HG03103 (cell line): ENCODE results near the gene NKD1.

Experiments
- ATAC-seq: cut with Tn5 transposase; IDR thresholded peaks from one replicate; pipeline ENCODE4 v1.9.1; 2021; ENCODE audit warnings: low read depth; ENCODE audit not compliant: unreplicated experiment

The NKD1 gene

GRCh38 chr16:50681021-50681885 lies 133.1 kb downstream of the NKD1 start, which contains the start of gene SNX20:
Gene SNX20, minus strand, starts transcription at chr16:50681312. Its CDS starts 3,786 bp downstream, at chr16:50677526.
- peak; percentile 46 for ATAC-seq

GRCh38 chr16:50683689-50684374 lies 135.6 kb downstream of the NKD1 start:
- ATAC-seq, result peak; percentile 57

GRCh38 chr16:50684823-50685461 lies 136.7 kb downstream of the NKD1 start:
- ATAC-seq, result no peak

- ATAC-seq, result no peak
Measured at GRCh38 chr16:50685462-50686063, 137.4 kb downstream of the NKD1 start.

GRCh38 chr16:50688083-50688482 lies 139.9 kb downstream of the NKD1 start:
- no peak for ATAC-seq

GRCh38 chr16:50688867-50689266 lies 140.7 kb downstream of the NKD1 start:
- ATAC-seq, result no peak

- ATAC-seq, result no peak
Measured at GRCh38 chr16:50690177-50690576, 142.0 kb downstream of the NKD1 start.

GRCh38 chr16:50692644-50692998 lies 144.4 kb downstream of the NKD1 start:
- ATAC-seq, result no peak

- no peak for ATAC-seq
Measured at GRCh38 chr16:50692999-50693781, 145.0 kb downstream of the NKD1 start, which contains the start of gene NOD2. Gene NOD2, plus strand, starts transcription at chr16:50693606. Its CDS starts 5,890 bp downstream, at chr16:50699496.

- ATAC-seq, result no peak
Measured at GRCh38 chr16:50694206-50694605, 146.0 kb downstream of the NKD1 start.

GRCh38 chr16:50695017-50696000 lies 147.1 kb downstream of the NKD1 start:
- no peak for ATAC-seq

- ATAC-seq, result no peak
Measured at GRCh38 chr16:50696126-50696525, 147.9 kb downstream of the NKD1 start.

GRCh38 chr16:50696575-50697420 lies 148.6 kb downstream of the NKD1 start:
- ATAC-seq, result peak; percentile 44

GRCh38 chr16:50697421-50697715 lies 149.2 kb downstream of the NKD1 start:
- no peak for ATAC-seq

GRCh38 chr16:50697881-50698767 lies 149.9 kb downstream of the NKD1 start:
- peak; percentile 34 for ATAC-seq
